ENCODE results near the gene WNT6. TPM values are rescaled to one million over a fixed set of nuclear protein-coding genes. Genes with fewer than 3 reads are reported as not detected.

WNT6 gene
- not detected for total RNA-seq

DNA sequence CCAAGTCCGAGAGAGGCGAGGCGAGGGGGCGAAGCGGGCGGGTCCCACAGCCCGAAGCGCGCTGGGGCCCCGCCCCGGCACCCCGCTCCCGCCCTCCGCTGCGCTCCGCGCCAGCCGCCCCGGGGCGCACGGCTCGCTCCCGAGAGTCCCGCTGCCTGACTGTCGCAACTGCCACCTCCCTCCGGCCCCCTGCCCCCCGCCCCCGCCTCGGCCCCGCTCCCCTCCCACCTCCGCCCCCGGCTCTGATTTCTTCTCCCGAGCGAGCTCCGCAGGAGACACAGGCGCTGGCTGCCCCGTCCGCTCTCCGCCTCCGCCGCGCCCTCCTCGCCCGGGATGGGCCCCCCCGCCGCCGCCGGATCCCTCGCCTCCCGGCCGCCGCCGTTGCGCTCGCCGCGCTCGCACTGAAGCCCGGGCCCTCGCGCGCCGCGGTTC, at the start of gene WNT6:
WNT6 (plus strand) TSS at position 250 of the 432 bp plus-strand sequence. CDS start 233 bp downstream, outside the sequence.
- DNase-seq (ENCODE audit: low spot score in 2 of 2) = no peak

DNA sequence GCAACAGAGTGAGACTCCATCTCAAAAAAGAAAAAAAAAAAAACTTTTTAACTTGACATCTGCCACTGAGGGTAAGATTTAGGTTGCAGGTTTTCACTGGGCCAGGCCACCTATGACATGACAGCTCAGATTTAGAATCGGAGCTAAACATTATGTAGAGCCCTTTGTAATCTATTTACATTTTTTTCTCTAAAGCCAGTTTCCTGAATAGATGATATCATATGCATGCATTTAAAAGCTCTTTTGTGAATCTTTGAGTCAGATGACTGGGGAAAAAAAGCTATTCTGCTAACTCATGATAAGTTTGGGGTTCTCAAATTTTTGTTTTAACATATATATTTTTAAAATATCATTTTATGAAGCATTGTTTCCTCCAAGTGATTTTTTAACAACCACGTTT, 49.3 kb upstream of the WNT6 start:
- DNase-seq (ENCODE audit: low spot score in 2 of 2) (no peak), FAIRE-seq (no peak)

More for the DNA sequence above, at the start of gene WNT6:
- no peak for FAIRE-seq

DNA sequence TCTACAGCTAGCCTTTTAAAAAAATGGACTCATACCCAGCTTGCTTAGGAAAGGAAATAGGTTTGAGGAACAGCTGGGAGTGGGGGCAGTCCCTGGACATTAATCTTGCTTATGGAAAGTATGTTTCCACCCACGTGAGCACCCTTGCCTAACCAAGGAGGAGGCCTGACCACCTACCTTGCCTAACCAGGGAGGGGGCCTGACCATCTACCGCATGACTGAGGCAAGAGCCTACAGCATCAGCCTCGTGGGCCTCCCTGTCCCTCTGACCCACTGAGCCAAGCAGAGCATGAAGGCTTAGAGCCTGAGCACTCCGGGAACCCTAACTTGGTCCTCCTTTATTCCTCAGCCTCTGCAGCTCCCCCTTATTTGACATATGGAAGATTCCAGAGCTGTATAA, 48.2 kb upstream of the WNT6 start:
- DNase-seq (ENCODE audit: low spot score in 2 of 2) = no peak
- FAIRE-seq = no peak

DNA sequence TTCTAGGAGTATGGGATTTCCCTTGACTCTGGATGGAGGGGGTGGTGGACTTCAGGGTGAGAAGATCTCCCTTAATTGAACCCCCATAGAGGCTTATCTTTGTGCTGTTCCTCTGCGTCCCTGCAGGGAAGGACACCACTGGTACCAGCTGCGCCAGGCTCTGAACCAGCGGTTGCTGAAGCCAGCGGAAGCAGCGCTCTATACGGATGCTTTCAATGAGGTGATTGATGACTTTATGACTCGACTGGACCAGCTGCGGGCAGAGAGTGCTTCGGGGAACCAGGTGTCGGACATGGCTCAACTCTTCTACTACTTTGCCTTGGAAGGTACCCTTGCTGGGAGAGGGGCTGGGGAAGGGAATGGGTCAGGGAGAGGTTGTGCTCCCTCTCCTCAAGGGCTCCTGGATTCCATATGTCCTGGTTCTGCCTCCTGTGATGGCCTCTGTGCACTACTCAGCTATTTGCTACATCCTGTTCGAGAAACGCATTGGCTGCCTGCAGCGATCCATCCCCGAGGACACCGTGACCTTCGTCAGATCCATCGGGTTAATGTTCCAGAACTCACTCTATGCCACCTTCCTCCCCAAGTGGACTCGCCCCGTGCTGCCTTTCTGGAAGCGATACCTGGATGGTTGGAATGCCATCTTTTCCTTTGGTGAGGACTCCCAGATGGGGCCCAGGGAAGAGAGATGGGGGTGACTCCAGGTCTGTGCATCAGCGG, 47.3 kb upstream of the WNT6 start:
- no peak for DNase-seq (ENCODE audit: low spot score in 2 of 2)
- no peak for FAIRE-seq

DNA sequence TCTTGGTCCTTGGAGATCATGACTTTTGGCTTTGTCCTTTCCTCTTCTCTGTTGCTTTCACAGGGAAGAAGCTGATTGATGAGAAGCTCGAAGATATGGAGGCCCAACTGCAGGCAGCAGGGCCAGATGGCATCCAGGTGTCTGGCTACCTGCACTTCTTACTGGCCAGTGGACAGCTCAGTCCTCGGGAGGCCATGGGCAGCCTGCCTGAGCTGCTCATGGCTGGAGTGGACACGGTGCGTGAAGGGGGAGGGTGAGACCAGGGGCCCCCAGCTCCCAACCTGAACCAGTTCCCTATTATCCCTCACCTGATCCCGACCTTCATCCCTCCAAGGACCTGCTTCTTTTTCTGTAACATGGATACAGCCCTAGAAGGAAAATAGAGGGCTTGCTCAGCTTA, 46.7 kb upstream of the WNT6 start:
- FAIRE-seq (no peak), DNase-seq (ENCODE audit: low spot score in 2 of 2) (no peak)

DNA sequence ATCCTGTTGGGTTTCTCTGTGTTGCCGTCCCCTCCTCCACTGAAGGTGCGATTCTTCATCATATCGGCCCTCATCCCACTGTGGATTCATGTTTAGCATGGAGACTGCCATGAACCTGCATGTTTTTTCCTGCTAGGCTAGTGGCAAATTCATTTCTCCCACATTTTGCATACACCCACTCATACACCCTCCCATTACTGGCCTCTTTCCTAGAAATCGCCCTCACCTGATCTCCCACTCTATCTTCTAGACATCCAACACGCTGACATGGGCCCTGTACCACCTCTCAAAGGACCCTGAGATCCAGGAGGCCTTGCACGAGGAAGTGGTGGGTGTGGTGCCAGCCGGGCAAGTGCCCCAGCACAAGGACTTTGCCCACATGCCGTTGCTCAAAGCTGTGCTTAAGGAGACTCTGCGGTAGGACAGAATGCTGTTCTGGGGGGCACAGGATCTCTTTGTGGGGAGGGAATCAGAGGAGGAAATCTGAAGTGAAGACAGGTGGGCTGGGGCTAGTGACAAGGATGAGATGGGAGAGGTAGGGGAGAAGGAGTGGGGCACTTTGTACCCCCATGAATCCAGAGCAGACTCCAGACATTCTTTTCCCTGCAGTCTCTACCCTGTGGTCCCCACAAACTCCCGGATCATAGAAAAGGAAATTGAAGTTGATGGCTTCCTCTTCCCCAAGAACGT, 45.7 kb upstream of the WNT6 start:
- no peak for DNase-seq (ENCODE audit: low spot score in 2 of 2)
- FAIRE-seq = no peak

DNA sequence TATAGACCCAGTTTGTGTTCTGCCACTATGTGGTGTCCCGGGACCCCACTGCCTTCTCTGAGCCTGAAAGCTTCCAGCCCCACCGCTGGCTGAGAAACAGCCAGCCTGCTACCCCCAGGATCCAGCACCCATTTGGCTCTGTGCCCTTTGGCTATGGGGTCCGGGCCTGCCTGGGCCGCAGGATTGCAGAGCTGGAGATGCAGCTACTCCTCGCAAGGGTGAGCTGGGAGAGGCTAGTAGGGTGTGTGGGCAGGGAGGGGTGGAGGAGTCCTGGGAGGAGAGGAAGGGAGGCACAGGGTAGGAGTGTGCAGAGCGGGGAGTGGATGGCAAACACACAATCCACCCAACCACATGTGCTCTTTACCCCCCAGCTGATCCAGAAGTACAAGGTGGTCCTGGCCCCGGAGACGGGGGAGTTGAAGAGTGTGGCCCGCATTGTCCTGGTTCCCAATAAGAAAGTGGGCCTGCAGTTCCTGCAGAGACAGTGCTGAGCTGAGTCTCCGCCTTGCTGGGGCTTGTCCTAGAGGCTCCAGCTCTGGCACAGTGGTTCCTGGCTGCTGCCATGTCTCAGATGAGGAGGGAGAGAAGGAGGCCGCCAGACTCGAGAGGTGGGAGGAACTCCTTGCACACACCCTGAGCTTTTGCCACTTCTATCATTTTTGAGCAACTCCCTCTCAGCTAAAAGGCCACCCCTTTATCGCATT, 44.9 kb upstream of the WNT6 start:
- FAIRE-seq = no peak
- no peak for DNase-seq (ENCODE audit: low spot score in 2 of 2)

DNA sequence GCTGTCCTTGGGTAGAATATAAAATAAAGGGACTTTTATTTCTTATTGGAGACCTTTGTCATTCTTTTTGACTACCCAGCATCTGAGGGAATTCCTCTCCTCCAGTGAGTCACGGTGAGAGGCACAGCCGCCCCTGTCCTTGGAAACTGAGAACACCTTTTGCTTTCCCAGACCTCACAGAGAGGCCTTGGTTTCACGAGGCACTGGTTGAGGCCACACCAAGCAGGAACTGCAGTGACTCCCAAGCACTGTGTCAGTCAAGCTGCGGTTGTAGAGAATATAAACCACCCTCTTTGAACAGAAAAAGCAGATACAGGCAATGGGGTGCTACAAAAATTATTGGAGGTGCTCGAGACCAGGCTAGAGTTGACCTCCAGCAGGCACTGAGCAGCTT, 44.4 kb upstream of the WNT6 start:
- DNase-seq (ENCODE audit: low spot score in 2 of 2) = no peak
- FAIRE-seq = no peak

DNA sequence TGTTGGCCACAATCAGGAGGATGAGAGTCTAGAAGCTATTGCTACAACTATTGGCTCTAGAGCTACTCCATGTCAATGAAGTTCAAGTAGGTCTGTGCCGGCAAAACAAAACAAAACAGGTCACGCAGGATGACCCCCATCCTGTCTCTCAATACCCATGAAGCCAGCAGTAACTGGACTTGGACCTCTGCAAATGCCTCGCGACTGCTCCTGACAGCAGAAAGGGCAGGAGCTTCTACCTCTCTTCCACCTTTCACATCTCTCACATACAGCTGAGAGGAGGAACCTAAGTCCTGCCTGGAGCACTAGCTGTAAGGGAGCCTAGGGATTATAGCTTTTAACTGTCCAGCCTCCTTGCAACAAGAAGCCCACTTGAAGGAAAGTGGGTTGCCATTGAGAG, 44.0 kb upstream of the WNT6 start:
- FAIRE-seq = no peak

DNA sequence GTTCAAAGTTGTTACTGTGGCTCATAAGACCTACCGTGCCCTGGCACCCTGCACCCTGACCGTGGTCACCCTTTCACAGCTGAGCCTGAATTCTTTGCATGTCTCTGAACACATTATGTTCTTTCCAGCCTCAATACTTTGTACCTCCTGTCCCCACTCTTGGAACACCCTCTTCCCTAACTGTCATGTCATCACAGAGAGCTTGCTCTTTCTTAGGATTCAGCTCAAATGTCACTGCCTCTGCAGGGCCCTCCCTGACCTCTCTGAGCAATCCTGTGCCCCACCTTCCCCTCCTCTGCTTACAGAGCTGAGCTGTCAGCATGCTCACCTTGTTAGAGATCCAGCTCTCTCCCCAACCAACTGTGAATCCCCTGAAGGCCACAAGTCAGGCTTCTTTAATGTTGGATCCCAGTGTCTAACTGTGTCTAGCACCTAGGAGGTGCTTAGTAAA, 43.0 kb upstream of the WNT6 start:
- DNase-seq (ENCODE audit: low spot score in 2 of 2) (no peak), FAIRE-seq (no peak)

More for the DNA sequence above, 44.0 kb upstream of the WNT6 start:
- DNase-seq (ENCODE audit: low spot score in 2 of 2) = no peak

DNA sequence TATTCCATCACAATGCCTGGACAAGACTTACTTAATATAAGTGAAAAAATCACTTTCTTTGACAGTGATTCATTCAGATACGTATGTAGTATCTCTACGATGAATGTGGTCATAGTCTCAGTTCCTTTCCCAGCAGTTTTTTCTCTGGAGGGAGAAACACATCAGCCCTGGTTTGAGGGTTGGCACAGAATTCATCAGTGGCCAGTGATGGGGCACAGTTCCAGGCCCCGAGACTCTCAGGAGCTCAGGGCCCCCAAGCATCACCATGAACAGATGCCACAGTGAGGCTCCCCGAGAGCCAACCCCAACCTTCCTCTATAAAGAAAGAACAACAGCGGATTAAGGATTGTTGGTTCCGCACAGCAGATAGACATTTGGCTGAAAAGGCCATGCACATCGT, 40.5 kb upstream of the WNT6 start:
- DNase-seq (ENCODE audit: low spot score in 2 of 2) = no peak
- FAIRE-seq = no peak

DNA sequence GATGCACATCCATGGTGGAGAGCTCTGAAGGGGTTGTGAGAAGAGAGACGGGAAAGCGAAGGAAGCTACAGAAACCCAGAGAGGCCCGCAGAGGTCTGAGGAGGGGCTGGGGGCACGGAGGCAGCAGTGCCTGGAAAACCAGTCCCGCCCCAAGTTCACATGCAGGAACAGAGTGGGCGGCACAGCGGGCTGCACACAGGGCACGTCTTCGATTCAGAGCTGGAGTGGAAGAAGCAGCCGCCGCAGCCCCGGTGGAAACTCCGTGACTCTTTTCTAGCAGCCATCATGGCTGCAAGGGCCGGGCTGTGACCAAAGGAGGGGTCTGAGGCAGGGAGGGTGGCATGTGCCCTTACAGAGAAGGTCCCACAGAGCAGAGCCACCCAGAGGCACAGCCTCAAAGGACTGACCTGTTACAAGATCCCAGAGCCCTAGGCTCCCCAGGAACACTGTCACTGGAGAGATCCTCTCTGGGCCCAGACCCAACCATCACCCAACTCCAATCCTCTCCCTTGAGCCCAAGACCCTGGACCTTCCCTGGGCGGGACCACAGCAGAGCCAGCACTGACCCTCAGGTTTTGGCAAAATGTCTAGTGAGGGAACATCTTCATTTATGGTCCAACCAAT, 38.7 kb upstream of the WNT6 start:
- FAIRE-seq (no peak), DNase-seq (ENCODE audit: low spot score in 2 of 2) (no peak)

DNA sequence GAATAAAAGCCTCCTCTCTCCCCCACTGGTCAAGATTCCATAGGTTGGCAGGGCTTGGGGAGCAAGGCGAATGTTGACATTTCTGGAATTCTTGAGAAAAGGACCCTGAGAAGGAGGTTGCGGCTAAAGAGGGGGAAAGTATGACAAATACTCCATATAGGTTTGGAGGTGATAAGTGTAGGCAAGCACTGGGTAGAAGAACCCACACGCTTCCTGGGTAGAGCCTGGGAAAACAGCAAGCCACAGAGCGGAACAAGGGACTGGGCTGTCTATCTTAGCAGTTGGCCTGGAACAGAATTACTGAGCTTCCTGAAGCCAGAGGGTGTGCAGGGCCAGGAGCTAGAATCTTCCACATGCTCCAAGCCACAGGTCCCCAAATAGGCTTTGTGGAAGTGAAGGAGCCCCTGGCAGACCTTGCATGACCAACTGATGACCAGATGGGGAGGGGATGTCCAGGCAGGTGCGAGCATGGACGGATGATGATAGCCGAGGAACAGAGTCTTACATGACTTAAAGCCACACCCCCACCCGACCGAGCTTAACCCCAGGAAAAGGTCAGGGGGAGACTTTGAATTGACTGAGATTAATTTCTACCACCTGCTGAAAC, 37.9 kb upstream of the WNT6 start:
- no peak for DNase-seq (ENCODE audit: low spot score in 2 of 2)
- no peak for FAIRE-seq

DNA sequence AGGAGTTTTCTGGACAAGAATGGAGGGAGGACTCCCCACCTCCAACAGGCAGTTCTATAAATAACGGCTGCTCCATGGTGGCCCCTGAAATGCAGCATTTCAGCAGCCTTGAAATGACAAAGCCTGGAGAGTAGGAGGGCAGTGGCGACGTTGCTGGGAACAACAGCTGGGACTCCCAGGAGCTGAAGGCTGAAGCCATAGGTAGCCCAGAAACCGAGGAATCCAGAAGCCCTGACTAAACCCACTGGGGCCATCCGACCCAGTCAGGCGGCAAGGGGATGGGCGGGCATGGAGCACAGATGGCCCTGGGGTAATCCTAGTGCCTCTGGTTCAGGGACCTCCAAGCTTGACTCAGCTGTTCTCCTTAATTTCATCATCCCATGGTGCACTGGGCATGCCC, 37.0 kb upstream of the WNT6 start:
- FAIRE-seq (no peak), DNase-seq (ENCODE audit: low spot score in 2 of 2) (no peak)

DNA sequence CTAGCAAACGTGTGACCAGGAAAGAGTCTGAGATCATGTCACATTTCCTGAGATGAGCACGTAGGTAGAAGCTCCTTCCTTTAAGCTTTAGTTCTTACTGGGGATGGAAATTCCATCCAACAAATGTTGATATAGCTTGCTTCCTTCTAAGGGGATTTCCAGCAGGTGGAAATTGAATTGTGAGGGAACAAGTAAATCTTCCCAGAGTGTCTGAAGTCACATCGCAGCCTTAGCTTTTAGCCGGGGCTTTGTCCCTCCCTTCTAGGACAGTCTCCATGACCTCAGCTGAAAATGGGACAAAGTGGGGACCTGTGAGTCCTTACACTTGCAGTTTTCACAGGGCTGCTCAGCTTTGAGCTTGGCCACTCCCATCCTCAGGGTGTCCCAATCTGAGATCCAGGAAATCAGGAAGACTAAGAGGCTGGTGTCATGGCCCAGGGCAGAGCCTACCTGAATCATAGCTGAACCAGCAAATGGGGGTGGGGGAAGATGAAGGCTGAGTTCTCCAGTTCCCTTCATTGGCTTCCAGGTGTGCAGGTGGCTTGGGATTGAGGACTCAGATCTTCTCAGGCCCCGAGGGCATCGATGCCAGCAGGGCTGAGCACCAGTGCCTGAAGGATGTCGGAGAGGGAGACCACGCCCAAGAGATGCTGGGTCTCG, 36.3 kb upstream of the WNT6 start:
- no peak for FAIRE-seq
- no peak for DNase-seq (ENCODE audit: low spot score in 2 of 2)

DNA sequence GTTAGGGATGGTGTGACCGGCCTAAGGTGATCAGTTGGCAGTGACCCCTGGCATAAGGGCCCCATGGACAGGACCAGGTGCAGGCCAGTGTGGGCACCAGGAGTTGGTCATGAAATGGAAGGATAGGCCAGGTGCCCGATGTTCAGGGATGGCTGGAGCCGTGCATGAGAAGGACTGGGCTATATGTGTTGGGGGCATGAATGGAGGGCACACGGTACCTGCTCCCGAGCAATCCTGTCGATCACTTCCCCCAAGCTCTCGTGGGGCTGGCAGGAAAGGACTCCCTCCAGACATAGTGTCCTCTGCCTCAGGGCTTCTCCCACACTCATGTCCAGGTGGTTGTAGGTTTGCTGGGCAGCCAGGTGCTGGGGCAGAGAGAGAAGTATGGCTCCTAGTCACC, 35.6 kb upstream of the WNT6 start:
- no peak for DNase-seq (ENCODE audit: low spot score in 2 of 2)
- no peak for FAIRE-seq

DNA sequence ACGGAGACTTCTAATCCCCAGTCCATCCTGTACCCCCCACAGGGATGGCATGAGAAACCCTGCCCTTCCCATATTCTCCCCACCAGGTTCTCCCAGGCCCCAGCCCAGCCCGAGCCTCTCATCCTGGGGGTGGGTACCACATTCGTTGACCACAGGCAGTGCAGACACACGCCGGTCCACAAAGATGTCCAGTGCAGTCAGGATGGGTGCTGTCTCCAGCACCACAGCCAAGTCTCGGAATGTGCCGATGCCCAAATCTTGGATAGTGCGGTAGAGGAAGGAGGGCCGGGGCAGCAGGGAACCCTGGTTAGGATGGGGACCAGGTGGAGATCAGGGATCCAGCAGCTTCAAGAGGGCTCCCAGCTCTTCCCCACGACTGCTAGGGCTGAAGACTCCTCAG, 32.8 kb upstream of the WNT6 start:
- no peak for FAIRE-seq
- no peak for DNase-seq (ENCODE audit: low spot score in 2 of 2)

DNA sequence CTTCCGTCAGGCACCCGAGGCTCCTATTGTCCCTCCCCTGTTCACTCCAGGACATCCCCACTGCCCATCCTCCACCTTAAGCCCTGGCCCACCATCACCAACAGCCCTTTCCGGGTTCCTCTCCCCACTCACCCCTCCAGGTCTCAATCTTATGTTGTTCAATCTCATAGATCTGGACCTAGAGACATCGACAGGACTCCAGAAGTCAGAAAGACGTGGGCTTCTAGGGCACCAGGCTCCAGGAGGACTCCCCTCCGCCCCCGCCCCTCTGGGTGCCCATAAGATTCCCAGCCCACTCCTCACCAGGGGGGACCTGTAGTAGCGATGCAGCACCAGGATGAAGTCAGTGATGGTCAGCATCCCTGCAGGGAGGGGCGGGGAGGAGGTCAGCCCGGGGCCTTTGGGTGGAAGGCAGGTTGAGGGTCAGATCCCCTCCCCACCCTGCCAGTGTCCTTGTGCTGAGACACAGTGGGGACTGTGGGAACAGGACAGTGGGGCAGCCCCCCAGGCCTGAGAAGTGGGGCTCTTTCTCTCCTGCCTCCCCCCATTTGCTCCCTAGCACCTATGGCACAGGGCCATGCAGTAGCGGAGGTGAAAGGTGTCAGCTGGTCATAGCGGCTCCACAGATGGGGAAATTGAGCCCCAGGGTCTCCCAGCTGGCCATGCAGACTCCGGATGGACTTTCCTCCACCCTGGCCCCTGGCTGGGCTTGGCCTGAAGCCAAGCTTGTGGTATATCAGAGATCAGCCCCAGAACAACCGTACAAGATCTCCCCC, 31.7 kb upstream of the WNT6 start:
- DNase-seq (ENCODE audit: low spot score in 2 of 2) = no peak
- FAIRE-seq = no peak

DNA sequence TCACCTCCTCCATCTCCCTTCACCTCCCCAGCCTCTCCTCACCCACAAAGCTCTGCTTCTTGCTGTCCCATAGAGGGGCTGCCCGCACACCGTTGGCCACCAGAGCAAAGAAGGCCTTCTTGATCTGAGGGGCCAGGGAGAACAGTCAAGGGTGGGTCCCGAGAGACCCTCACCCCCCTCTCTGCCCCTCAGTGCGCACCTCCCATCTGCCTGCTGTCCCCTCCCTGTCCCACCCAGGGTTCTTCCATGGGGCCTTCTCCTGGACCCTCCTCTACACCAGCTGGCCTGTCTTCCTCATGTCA, 31.2 kb upstream of the WNT6 start:
- no peak for DNase-seq (ENCODE audit: low spot score in 2 of 2)
- no peak for FAIRE-seq

Data from frontal cortex (tissue), 4 donors.